NB4 (cell line): Measurements from ENCODE around the gene CYP4V2.

Experiments
- MYC ChIP-seq: IDR thresholded peaks from 2 replicates; pipeline ENCODE4 v1.6.1; 2011; ENCODE audit warnings: low read depth, low read length
- TF ChIP-seq, protein P1 (sequence below): IDR thresholded peaks from one replicate; pipeline ENCODE4 v1.5.1; 2012; ENCODE audit warnings: low read depth, low read length

DNA sequence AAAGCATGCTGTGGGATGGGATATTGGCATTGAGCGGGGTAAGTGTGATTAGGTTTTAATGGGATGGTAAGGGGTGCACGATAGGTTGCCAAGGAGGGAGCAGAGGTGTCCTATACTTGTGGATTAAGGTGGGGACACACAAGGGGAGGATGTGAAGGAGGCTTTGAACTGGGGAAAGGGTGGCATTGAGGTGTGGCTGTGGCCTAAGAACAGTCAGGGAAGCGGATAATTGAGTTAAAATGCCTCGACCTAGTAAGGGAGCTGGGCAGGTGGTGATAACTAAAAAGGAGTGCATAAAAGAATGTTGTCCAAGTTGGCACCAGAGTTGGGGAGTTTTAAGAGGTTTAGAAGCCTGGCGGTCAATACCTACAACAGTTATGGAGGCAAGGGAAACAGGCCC is 53.5 kb downstream of the CYP4V2 start:
- TF ChIP-seq, protein P1, sequence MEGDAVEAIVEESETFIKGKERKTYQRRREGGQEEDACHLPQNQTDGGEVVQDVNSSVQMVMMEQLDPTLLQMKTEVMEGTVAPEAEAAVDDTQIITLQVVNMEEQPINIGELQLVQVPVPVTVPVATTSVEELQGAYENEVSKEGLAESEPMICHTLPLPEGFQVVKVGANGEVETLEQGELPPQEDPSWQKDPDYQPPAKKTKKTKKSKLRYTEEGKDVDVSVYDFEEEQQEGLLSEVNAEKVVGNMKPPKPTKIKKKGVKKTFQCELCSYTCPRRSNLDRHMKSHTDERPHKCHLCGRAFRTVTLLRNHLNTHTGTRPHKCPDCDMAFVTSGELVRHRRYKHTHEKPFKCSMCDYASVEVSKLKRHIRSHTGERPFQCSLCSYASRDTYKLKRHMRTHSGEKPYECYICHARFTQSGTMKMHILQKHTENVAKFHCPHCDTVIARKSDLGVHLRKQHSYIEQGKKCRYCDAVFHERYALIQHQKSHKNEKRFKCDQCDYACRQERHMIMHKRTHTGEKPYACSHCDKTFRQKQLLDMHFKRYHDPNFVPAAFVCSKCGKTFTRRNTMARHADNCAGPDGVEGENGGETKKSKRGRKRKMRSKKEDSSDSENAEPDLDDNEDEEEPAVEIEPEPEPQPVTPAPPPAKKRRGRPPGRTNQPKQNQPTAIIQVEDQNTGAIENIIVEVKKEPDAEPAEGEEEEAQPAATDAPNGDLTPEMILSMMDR = no peak
- no peak for TF ChIP-seq MYC
